Activated CD8-positive, alpha-beta T cell treated with anti-CD3 and anti-CD28 coated beads for 36 hours (primary cell): ENCODE data around the gene TFB1M. TPM values are rescaled to one million over a fixed set of nuclear protein-coding genes. Genes with fewer than 3 reads are reported as not detected.

Experiments
- ATAC-seq: fragments of 200-7000 bp; cut with Tn5 transposase; one replicate; pipeline ENCODE4 v1.10.0; 2021; ENCODE audit warnings: mild to moderate bottlenecking, moderate library complexity
- CTCF ChIA-PET: fragments of 350-600 bp; sonication (Branson Sonifier 250); formaldehyde crosslinking; loops from one replicate; lab custom pipeline; 2021; ENCODE audit warnings: antibody characterized with exemption; lab: Charles Lee
- POLR2A ChIA-PET: fragments of 350-600 bp; sonication (Branson Sonifier 250); formaldehyde crosslinking; loops from one replicate; lab custom pipeline; 2021; ENCODE audit warnings: antibody characterized with exemption; lab: Charles Lee
- DNase-seq: peaks from one replicate; pipeline ENCODE4 v3.0.0-alpha.2; 2020
- H3K27ac Mint-ChIP-seq: one replicate; pipeline ENCODE4 v1.8.0; 2021; ENCODE audit warnings: mild to moderate bottlenecking, mixed read lengths
- H3K27me3 Mint-ChIP-seq: one replicate; pipeline ENCODE4 v1.8.0; 2021; ENCODE audit warnings: mixed read lengths
- H3K36me3 Mint-ChIP-seq: one replicate; pipeline ENCODE4 v1.8.0; 2021; ENCODE audit warnings: low read depth, mixed read lengths
- H3K4me1 Mint-ChIP-seq: one replicate; pipeline ENCODE4 v1.8.0; 2021; ENCODE audit warnings: low read depth, mixed read lengths
- H3K4me3 Mint-ChIP-seq: one replicate; pipeline ENCODE4 v1.8.0; 2021; ENCODE audit warnings: mild to moderate bottlenecking, moderate library complexity, mixed read lengths
- H3K9me3 Mint-ChIP-seq: one replicate; pipeline ENCODE4 v1.8.0; 2021; ENCODE audit warnings: mixed read lengths
- CTCF ChIP-seq: fragments of 200-600 bp; IDR thresholded peaks from one replicate; pipeline ENCODE4 v1.8.0; 2022; ENCODE audit warnings: antibody characterized with exemption, mild to moderate bottlenecking
- intact Hi-C: fragments of 100-400 bp; cut with micrococcal nuclease; formaldehyde crosslinking; loops from one replicate; pipeline ENCODE4 v1.10.0; 2022
- total RNA-seq, 2 experiments: library from RNA; stranded (reverse); gene quantifications; one replicate each; pipeline ENCODE4 v1.2.3, GENCODE V29; 2021

Gene TFB1M
- total RNA-seq, 2 experiments from 2014 or later = 70.9 to 76.6 TPM

- no peak for TF ChIP-seq CTCF
- ChIA-PET POLR2A (interaction anchor here (1.0 to 1.2 kb wide), 2 partner anchors 13 to 188 kb away, joined by 4 read pairs; no protein-coding TSS in a partner anchor), CTCF (interaction anchor here (0.9 to 4.1 kb wide), 9 partner anchors 9 to 213 kb away, joined by 3 to 38 read pairs (median 4); no protein-coding TSS in a partner anchor)
- DNase-seq = no peak
- Mint-ChIP-seq H3K9me3 (no peaks in the 10 kb centered on the region), H3K4me1 (peaks cover 43% of the 10 kb centered on the region), H3K4me3 (no peak overlapping the region), H3K27me3 (no peaks in the 10 kb centered on the region), H3K27ac (peak overlapping the region; percentile 12), H3K36me3 (no peaks in the 10 kb centered on the region)
- no peak for ATAC-seq
- intact Hi-C loops = loop anchor here (5.0 kb wide), 1 partner anchor 93 kb away; no protein-coding TSS in a partner anchor
These were observed 15.3 kb upstream of the TFB1M start for GRCh38 chr6:155329460-155330132.

DNA sequence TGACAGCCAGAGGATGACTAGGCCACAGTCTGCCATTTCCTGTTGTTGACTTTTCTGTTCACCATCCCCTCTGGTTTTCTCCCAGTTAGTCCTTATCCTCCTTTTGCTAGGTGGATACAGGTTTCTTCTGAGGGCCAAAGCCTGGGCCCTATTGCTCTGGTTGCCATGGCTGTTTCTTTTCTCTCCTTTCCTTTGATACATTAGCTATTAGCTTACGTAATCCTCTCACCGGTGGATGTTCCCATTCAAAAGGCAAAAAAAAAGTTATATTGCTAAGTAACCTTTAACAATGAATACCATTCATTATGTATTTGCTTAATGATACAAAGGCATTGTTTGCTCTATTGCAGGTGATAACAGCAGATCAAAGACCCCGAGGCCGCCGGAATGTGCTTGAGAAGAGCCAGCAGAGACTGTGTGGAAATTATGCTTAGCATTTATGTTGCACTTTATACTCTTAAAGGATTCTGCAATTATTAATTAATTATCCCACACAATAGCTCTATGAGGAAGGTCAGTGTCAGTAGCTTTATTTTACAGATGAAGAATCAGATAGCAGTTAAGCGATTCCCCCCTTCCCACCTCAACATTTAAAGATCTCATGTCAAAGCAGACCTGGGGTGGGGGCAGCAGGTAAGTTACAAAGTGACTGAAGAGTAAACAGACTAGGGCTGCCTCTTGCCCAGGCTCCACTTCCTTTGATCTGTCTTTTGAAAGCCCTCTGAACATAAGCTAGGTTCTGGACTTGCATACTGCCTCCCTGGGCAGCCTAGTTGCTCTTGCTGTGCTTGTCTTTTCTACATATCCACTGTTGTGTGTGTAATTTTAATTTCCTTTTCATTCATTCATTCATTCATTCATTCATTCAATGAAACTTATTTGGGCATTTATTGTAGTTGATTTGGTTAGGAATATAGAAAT lies 14.5 kb upstream of the TFB1M start:
- peaks cover 40% of the 10 kb centered on the region for H3K4me1 Mint-ChIP-seq
- intact Hi-C loops = no loop called here
- peak overlapping the region; percentile 68 for H3K27ac Mint-ChIP-seq
- ChIA-PET CTCF (interaction anchor here (1.2 to 4.1 kb wide), 8 partner anchors 10 to 1352 kb away, joined by 3 to 38 read pairs (median 10); no protein-coding TSS in a partner anchor), POLR2A (interaction anchor here (1.0 kb wide), 1 partner anchor 188 kb away, joined by 4 read pairs; no protein-coding TSS in a partner anchor)
- no peaks in the 10 kb centered on the region for H3K27me3 Mint-ChIP-seq
- no peak overlapping the region for H3K4me3 Mint-ChIP-seq
- H3K36me3 Mint-ChIP-seq = no peaks in the 10 kb centered on the region
- no peaks in the 10 kb centered on the region for H3K9me3 Mint-ChIP-seq
- DNase-seq (no peak), ATAC-seq (no peak)
- TF ChIP-seq CTCF = no peak

- ATAC-seq = peak; percentile 43
- ChIA-PET CTCF (interaction anchor here (1.0 to 4.1 kb wide), 11 partner anchors 11 to 1353 kb away, joined by 3 to 38 read pairs (median 6); no protein-coding TSS in a partner anchor), POLR2A (no interaction called here)
- H3K36me3 Mint-ChIP-seq = no peaks in the 10 kb centered on the region
- peak overlapping the region; percentile 68 for H3K27ac Mint-ChIP-seq
- intact Hi-C loops = no loop called here
- no peak for TF ChIP-seq CTCF
- H3K27me3 Mint-ChIP-seq = no peaks in the 10 kb centered on the region
- no peak overlapping the region for H3K4me3 Mint-ChIP-seq
- H3K4me1 Mint-ChIP-seq = peaks cover 33% of the 10 kb centered on the region
- no peak for DNase-seq
- no peaks in the 10 kb centered on the region for H3K9me3 Mint-ChIP-seq
These were observed 13.8 kb upstream of the TFB1M start for GRCh38 chr6:155328074-155328538.

- H3K4me3 Mint-ChIP-seq = no peak overlapping the region
- H3K9me3 Mint-ChIP-seq = no peaks in the 10 kb centered on the region
- no peaks in the 10 kb centered on the region for H3K27me3 Mint-ChIP-seq
- H3K4me1 Mint-ChIP-seq = peaks cover 31% of the 10 kb centered on the region
- peak; percentile 90 for TF ChIP-seq CTCF
- POLR2A ChIA-PET = no interaction called here
- CTCF ChIA-PET = interaction anchor here (0.5 to 4.1 kb wide), 18 partner anchors 11 to 1353 kb away, joined by 3 to 38 read pairs (median 4); no protein-coding TSS in a partner anchor
- peak; percentile 67 for DNase-seq
- H3K36me3 Mint-ChIP-seq = no peaks in the 10 kb centered on the region
- peak overlapping the region; percentile 68 for H3K27ac Mint-ChIP-seq
- ATAC-seq = peak; percentile 76
- intact Hi-C loops = loop anchor here (1.0 kb wide), 1 partner anchor 203 kb away; no protein-coding TSS in a partner anchor
These were observed 13.2 kb upstream of the TFB1M start for GRCh38 chr6:155327326-155328073.
